GM10248 (cell line): ENCODE data around the gene FAM111A.
"Not testable (repeated sequence)": the region's sequence is repeated elsewhere in the genome, so short reads cannot be mapped to it uniquely, and the experiment has no call there.

ENCODE experiments used
- CTCF ChIA-PET: fragments of 300-600 bp; sonication (Branson Sonifier 250); formaldehyde crosslinking; extraction: SDS; loops from one replicate; lab custom pipeline; 2021; ENCODE audit warnings: antibody characterized with exemption; lab: Yijun Ruan, JAX
- POLR2A ChIA-PET: fragments of 350-650 bp; sonication (Branson Sonifier 250); formaldehyde crosslinking; extraction: SDS; loops from one replicate; lab custom pipeline; 2020; ENCODE audit warnings: antibody characterized with exemption; lab: Yijun Ruan, JAX
- DNase-seq: peaks from one replicate; pipeline ENCODE4 v3.0.0; 2012; ENCODE audit errors: extremely low spot score
- TF ChIP-seq, protein P1 (sequence below): IDR thresholded peaks from 2 replicates; pipeline ENCODE4 v1.5.1; 2012; ENCODE audit warnings: mild to moderate bottlenecking, low read depth; ENCODE audit errors: extremely low read depth, missing control alignments, control extremely low read depth

FAM111A gene

GRCh38 chr11:59135648-59136461 lies 6.8 kb upstream of the FAM111A start:
- TF ChIP-seq, protein P1, sequence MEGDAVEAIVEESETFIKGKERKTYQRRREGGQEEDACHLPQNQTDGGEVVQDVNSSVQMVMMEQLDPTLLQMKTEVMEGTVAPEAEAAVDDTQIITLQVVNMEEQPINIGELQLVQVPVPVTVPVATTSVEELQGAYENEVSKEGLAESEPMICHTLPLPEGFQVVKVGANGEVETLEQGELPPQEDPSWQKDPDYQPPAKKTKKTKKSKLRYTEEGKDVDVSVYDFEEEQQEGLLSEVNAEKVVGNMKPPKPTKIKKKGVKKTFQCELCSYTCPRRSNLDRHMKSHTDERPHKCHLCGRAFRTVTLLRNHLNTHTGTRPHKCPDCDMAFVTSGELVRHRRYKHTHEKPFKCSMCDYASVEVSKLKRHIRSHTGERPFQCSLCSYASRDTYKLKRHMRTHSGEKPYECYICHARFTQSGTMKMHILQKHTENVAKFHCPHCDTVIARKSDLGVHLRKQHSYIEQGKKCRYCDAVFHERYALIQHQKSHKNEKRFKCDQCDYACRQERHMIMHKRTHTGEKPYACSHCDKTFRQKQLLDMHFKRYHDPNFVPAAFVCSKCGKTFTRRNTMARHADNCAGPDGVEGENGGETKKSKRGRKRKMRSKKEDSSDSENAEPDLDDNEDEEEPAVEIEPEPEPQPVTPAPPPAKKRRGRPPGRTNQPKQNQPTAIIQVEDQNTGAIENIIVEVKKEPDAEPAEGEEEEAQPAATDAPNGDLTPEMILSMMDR: peak; percentile 100
- peak; percentile 83 for DNase-seq
- POLR2A ChIA-PET: interaction anchor here (0.7 kb wide), 1 partner anchor 29 kb away, joined by 4 read pairs; the partner anchor contains the start of gene FAM111B
- CTCF ChIA-PET: interaction anchor here (0.7 to 2.6 kb wide), 60 partner anchors 9 to 1391 kb away, joined by 3 to 48 read pairs (median 4); partner anchors contain the start of genes DTX4, FAM111B and GLYATL1B

DNA sequence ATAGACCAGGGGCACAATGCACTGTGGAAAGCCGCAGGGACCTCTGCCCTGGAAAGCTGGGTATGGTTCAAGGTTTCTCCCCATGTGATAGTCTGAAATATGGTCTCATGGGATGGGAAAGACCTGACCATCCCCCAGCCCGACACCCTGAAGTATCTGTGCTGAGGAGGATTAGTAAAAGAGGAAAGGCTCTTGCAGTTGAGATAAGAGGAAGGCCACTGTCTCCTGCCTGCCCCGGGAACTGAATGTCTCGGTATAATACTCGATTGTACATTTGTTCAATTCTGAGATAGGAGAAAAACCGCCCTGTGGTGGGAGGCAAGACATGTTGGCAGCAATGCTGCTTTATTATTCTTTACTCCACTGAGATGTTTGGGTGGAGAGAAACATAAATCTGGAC lies 6.1 kb upstream of the FAM111A start:
- CTCF ChIA-PET: interaction anchor here (1.1 to 2.6 kb wide), 40 partner anchors 9 to 568 kb away, joined by 3 to 48 read pairs (median 5); partner anchors contain the start of genes DTX4, FAM111B and GLYATL1B
- POLR2A ChIA-PET: not testable (repeated sequence)

DNA sequence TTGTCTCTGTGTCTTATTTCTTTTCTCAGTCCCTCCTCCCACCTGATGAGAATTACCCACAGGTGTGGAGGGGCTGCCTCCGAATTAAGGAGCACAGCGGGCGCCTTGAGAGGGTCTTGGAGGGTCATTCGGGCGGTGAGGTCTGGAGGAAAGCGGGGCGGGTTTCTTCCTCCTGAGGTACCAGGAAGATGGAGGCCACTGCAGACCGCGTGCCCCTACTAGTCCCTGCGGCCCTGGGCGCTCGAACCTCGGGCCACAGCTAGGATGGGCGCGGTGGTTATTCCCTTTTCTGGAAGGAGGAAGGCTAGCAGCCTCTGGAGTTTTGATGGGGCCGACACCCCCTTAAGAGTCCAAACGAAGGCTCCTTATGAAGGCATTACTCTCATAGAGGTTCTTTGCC lies 5.5 kb upstream of the FAM111A start:
- ChIA-PET CTCF (interaction anchor here (1.1 to 1.8 kb wide), 3 partner anchors 11 to 79 kb away, joined by 3 to 5 read pairs (median 4); no protein-coding TSS in a partner anchor), POLR2A (no interaction called here)
- TF ChIP-seq, protein P1: no peak
- DNase-seq: no peak

More for the DNA sequence above, 6.1 kb upstream of the FAM111A start:
- DNase-seq: not testable (repeated sequence)

- DNase-seq: no peak
- POLR2A ChIA-PET: no interaction called here
- TF ChIP-seq, protein P1: no peak
- CTCF ChIA-PET: interaction anchor here (1.1 to 1.8 kb wide), 3 partner anchors 20 to 80 kb away, joined by 4 to 5 read pairs (median 4); no protein-coding TSS in a partner anchor
These were observed 4.0 kb upstream of the FAM111A start for GRCh38 chr11:59138643-59139042.

- TF ChIP-seq, protein P1: no peak
- ChIA-PET CTCF (interaction anchor here (1.2 to 2.2 kb wide), 3 partner anchors 14 to 82 kb away, joined by 3 to 28 read pairs (median 10); no protein-coding TSS in a partner anchor), POLR2A (no interaction called here)
- DNase-seq: no peak
These were observed 1.5 kb upstream of the FAM111A start for GRCh38 chr11:59141191-59141590.

GRCh38 chr11:59141673-59142460 lies 789 bp upstream of the FAM111A start:
- no peak for DNase-seq
- TF ChIP-seq, protein P1: no peak

More at GRCh38 chr11:59141673-59142460, 789 bp upstream of the FAM111A start:
- ChIA-PET POLR2A (interaction anchor here (1.4 kb wide), 1 partner anchor 16 kb away, joined by 8 read pairs; no protein-coding TSS in a partner anchor), CTCF (interaction anchor here (0.8 to 7.0 kb wide), 11 partner anchors 9 to 574 kb away, joined by 3 to 37 read pairs (median 4); partner anchors contain the start of gene DTX4)
